ENCODE results near the gene UQCRFS1. TPM values are rescaled to one million over a fixed set of nuclear protein-coding genes. Genes with fewer than 3 reads are reported as not detected.
"Not testable (repeated sequence)": the region's sequence is repeated elsewhere in the genome, so short reads cannot be mapped to it uniquely, and the experiment has no call there.

Gene UQCRFS1
- total and polyA plus RNA-seq, 11 donors = 56.7 to 160 (median 130) TPM

- TF ChIP-seq POLR2A (IDR thresholded peaks at IDR 0.05) = no peak
- Histone ChIP-seq H3K4me3 (no peak overlapping the region), H3K9me3 (peaks cover 0 to 20% (median 9%) of the 10 kb centered on the region in 12 donors), H3K36me3 (no peaks in the 10 kb centered on the region), H3K27me3 (peaks cover 0 to 4% (median 0%) of the 10 kb centered on the region in 9 donors), H3K4me1 (no peaks in the 10 kb centered on the region), H3K27ac (no peak overlapping the region)
- DNase-seq = peak in 1 of 5 donors; percentile 33
- intact Hi-C loops (cut with DNase I) = no loop called here
- ATAC-seq = no peak
- WGBS, 4 donors = 63 to 72% (median 67%) methylated on average over 4 to 5 of the region's 5 CpGs
These were observed 20.6 kb upstream of the UQCRFS1 start for GRCh38 chr19:29233591-29233990.

DNA sequence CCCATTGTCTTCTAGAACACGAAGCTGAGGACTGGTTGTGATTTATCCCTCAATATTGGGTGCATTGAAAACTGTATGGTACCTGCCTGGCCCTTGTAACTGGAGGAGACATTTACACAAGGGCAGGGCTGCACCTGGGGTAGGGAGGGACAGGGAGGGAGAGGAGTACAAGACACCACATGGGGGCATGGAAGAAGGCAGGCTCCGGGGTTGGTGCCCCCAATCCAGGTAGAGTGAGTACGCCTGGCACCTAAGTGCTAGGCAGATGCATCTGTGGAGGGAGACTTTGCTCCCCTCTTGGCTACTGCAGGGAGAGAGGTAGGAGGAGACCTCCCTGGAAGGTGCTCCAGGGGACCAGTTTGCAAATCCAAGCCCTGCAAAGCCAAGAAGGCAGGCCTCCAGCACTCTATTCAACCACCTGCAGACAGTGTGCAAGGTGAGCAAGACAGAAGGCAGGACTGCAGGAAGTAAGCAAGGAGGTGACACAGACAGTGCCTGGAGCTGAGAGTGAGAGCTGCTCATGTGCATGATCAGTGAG lies 19.4 kb upstream of the UQCRFS1 start:
- ATAC-seq (peak in 1 of 4 donors; percentile 34), DNase-seq (peak in 1 of 5 donors; percentile 20)
- WGBS, 4 donors = 66 to 88% (median 81%) methylated on average over 3 of the region's 3 CpGs
- TF ChIP-seq CTCF (IDR thresholded peaks at IDR 0.05) = no peak
- TF ChIP-seq POLR2A (IDR thresholded peaks at IDR 0.05) = no peak
- intact Hi-C loops (cut with DNase I) = no loop called here
- Histone ChIP-seq H3K9me3 (peaks cover 0 to 20% (median 9%) of the 10 kb centered on the region in 12 donors), H3K4me1 (no peaks in the 10 kb centered on the region), H3K27ac (no peak overlapping the region), H3K4me3 (no peak overlapping the region), H3K27me3 (peaks cover 0 to 4% (median 0%) of the 10 kb centered on the region in 9 donors), H3K36me3 (no peaks in the 10 kb centered on the region)

- H3K27ac ChIP-seq = not testable (repeated sequence)
- WGBS, 4 donors = 86 to 94% (median 90%) methylated on average over 2 to 6 of the region's 6 CpGs
- peak in 1 of 5 donors; percentile 9 for DNase-seq
These were observed 18.4 kb upstream of the UQCRFS1 start for GRCh38 chr19:29231306-29231705.

DNA sequence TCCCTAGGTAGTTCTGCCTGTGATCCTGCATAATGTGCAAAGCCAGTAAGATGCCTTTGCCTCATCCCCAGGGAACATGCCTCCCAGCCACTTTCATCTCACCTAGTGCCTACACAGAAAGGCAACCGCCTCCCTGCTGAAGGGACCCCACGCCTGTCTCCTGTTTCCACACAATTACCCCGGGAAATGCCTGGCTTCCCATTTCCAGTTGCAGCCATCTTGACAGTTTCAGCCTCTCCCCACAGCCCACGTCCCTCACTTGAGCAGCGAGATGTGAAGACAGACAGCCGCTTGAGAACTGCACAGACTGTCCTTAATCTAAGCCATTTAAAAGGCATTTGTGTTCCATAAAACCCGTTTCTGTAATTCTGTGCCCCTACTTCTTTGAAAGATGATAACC lies 4.7 kb upstream of the UQCRFS1 start:
- 53 to 59% (median 56%) methylated on average over 7 of the region's 7 CpGs for WGBS, 4 donors
- no peak overlapping the region for H3K4me3 ChIP-seq
- H3K36me3 ChIP-seq = no peaks in the 10 kb centered on the region
- peaks cover 0 to 29% (median 3%) of the 10 kb centered on the region in 9 donors for H3K27me3 ChIP-seq
- H3K9me3 ChIP-seq = no peaks in the 10 kb centered on the region
- intact Hi-C loops (cut with DNase I) = no loop called here
- H3K27ac ChIP-seq = no peak overlapping the region
- TF ChIP-seq CTCF (IDR thresholded peaks at IDR 0.05) = no peak
- no peak for TF ChIP-seq POLR2A (IDR thresholded peaks at IDR 0.05)
- no peak for DNase-seq
- peaks cover 0 to 7% (median 2%) of the 10 kb centered on the region in 12 donors for H3K4me1 ChIP-seq
- ATAC-seq = no peak

More at GRCh38 chr19:29231306-29231705, 18.4 kb upstream of the UQCRFS1 start:
- H3K36me3 ChIP-seq; ATAC-seq; H3K9me3 ChIP-seq; intact Hi-C loops (cut with DNase I); H3K4me3 ChIP-seq; H3K27me3 ChIP-seq; H3K4me1 ChIP-seq: not testable (repeated sequence)

GRCh38 chr19:29216021-29216420 lies 3.1 kb upstream of the UQCRFS1 start:
- TF ChIP-seq POLR2A (IDR thresholded peaks at IDR 0.05) (no peak), CTCF (IDR thresholded peaks at IDR 0.05) (no peak)
- WGBS, 4 donors = 72 to 81% (median 78%) methylated on average over 4 of the region's 4 CpGs
- ATAC-seq = no peak
- peaks cover 0 to 18% (median 9%) of the 10 kb centered on the region in 12 donors for H3K4me1 ChIP-seq
- peaks cover 0 to 14% (median 0%) of the 10 kb centered on the region in 9 donors for H3K27me3 ChIP-seq
- H3K9me3 ChIP-seq = no peaks in the 10 kb centered on the region
- no peak overlapping the region for H3K27ac ChIP-seq
- intact Hi-C loops (cut with DNase I) = no loop called here
- no peaks in the 10 kb centered on the region for H3K36me3 ChIP-seq
- no peak overlapping the region for H3K4me3 ChIP-seq
- no peak for DNase-seq
